Naive thymus-derived CD4-positive, alpha-beta T cell (primary cell): ENCODE results near the gene DGKZ. TPM values are rescaled to one million over a fixed set of nuclear protein-coding genes. Genes with fewer than 3 reads are reported as not detected.

Experiments
- ATAC-seq: fragments of 150-1000 bp; cut with Tn5 transposase; 2 replicates; pipeline ENCODE4 v1.10.0; 2021; ENCODE audit warnings: mild to moderate bottlenecking, moderate library complexity
- CTCF ChIA-PET: fragments of 350-600 bp; sonication (Branson Sonifier 250); formaldehyde crosslinking; loops from one replicate; lab custom pipeline; 2021; ENCODE audit warnings: antibody characterized with exemption; lab: Charles Lee
- POLR2A ChIA-PET: fragments of 350-600 bp; sonication (Branson Sonifier 250); formaldehyde crosslinking; loops from one replicate; lab custom pipeline; 2021; ENCODE audit warnings: antibody characterized with exemption, inconsistent platforms; lab: Charles Lee
- DNase-seq, 9 donors: peaks; one replicate each; pipeline versions ENCODE4 v3.0.0 to v3.0.0-alpha.2; 2020 to 2022; ENCODE audit warnings: mixed read lengths in 1 of 9
- H3K27ac ChIP-seq: one replicate; pipeline ENCODE4 v1.7.0; 2013; ENCODE audit warnings: mild to moderate bottlenecking, low read depth, low read length, moderate library complexity
- H3K27me3 ChIP-seq, 2 donors: one replicate each; pipeline ENCODE4 v1.7.0; 2013; ENCODE audit warnings: low read length in 2 of 2, mild to moderate bottlenecking in 2 of 2, moderate library complexity in 2 of 2; ENCODE audit not compliant: control insufficient read depth in 2 of 2, insufficient read depth in 2 of 2
- H3K36me3 ChIP-seq, 3 experiments: 1 replicate in 2 of 3; 2 replicates in 1 of 3; pipeline ENCODE4 v1.7.0; 2013; ENCODE audit warnings: low read length in 3 of 3, mild to moderate bottlenecking in 3 of 3, moderate library complexity in 1 of 3; ENCODE audit not compliant: insufficient read depth in 3 of 3, control insufficient read depth in 2 of 3
- H3K4me1 ChIP-seq, 2 donors: one replicate each; pipeline ENCODE4 v1.7.0; 2013; ENCODE audit warnings: low read length in 2 of 2, mild to moderate bottlenecking in 2 of 2, moderate library complexity in 1 of 2; ENCODE audit not compliant: control insufficient read depth in 2 of 2, insufficient read depth in 2 of 2
- H3K4me3 ChIP-seq: 2 replicates; pipeline ENCODE4 v1.7.0; 2013; ENCODE audit warnings: mild to moderate bottlenecking, low read length
- H3K9me3 ChIP-seq, 3 experiments: 1 replicate in 2 of 3; 2 replicates in 1 of 3; pipeline ENCODE4 v1.7.0; 2013; ENCODE audit warnings: low read length in 3 of 3; ENCODE audit not compliant: control insufficient read depth in 2 of 3
- H3K27ac Mint-ChIP-seq, 9 donors: one replicate each; pipeline ENCODE4 v1.8.0; 2020 to 2022; ENCODE audit warnings: mixed read lengths in 9 of 9, mild to moderate bottlenecking in 8 of 9, moderate library complexity in 5 of 9, inconsistent platforms in 2 of 9
- H3K27me3 Mint-ChIP-seq, 5 donors: one replicate each; pipeline ENCODE4 v1.8.0; 2021 to 2022; ENCODE audit warnings: mixed read lengths in 5 of 5, mild to moderate bottlenecking in 1 of 5
- H3K36me3 Mint-ChIP-seq, 5 donors: one replicate each; pipeline ENCODE4 v1.8.0; 2020 to 2022; ENCODE audit warnings: mixed read lengths in 5 of 5, mild to moderate bottlenecking in 3 of 5, inconsistent platforms in 1 of 5
- H3K4me1 Mint-ChIP-seq, 7 donors: one replicate each; pipeline ENCODE4 v1.8.0; 2020 to 2022; ENCODE audit warnings: mixed read lengths in 7 of 7, mild to moderate bottlenecking in 3 of 7, inconsistent platforms in 1 of 7
- H3K4me3 Mint-ChIP-seq, 10 donors: one replicate each; pipeline ENCODE4 v1.8.0; 2020 to 2022; ENCODE audit warnings: mild to moderate bottlenecking in 10 of 10, mixed read lengths in 10 of 10, moderate library complexity in 6 of 10, inconsistent platforms in 2 of 10
- H3K9me3 Mint-ChIP-seq, 11 donors: one replicate each; pipeline ENCODE4 v1.8.0; 2020 to 2022; ENCODE audit warnings: mixed read lengths in 11 of 11, mild to moderate bottlenecking in 4 of 11, inconsistent platforms in 1 of 11, moderate library complexity in 1 of 11
- intact Hi-C, 2 donors: fragments of 100-400 bp; cut with micrococcal nuclease; formaldehyde crosslinking; loops; one replicate each; pipeline ENCODE4 v1.15.1; 2023
- polyA plus RNA-seq, 2 donors: library from polyadenylated mRNA; unstranded; fragments of 300-500 nt; fragmentation: Illumina TruSeq; gene quantifications; one replicate each; pipeline ENCODE4 v1.2.3, GENCODE V29; 2021
- total RNA-seq, 6 experiments: library from RNA in 5 of 6; stranded (reverse) in 5 of 6; gene quantifications; 1 replicate in 5 of 6; 2 replicates in 1 of 6; pipeline ENCODE4 v1.2.3 and lab custom pipeline; 2021 to 2026

DGKZ gene, protein sequence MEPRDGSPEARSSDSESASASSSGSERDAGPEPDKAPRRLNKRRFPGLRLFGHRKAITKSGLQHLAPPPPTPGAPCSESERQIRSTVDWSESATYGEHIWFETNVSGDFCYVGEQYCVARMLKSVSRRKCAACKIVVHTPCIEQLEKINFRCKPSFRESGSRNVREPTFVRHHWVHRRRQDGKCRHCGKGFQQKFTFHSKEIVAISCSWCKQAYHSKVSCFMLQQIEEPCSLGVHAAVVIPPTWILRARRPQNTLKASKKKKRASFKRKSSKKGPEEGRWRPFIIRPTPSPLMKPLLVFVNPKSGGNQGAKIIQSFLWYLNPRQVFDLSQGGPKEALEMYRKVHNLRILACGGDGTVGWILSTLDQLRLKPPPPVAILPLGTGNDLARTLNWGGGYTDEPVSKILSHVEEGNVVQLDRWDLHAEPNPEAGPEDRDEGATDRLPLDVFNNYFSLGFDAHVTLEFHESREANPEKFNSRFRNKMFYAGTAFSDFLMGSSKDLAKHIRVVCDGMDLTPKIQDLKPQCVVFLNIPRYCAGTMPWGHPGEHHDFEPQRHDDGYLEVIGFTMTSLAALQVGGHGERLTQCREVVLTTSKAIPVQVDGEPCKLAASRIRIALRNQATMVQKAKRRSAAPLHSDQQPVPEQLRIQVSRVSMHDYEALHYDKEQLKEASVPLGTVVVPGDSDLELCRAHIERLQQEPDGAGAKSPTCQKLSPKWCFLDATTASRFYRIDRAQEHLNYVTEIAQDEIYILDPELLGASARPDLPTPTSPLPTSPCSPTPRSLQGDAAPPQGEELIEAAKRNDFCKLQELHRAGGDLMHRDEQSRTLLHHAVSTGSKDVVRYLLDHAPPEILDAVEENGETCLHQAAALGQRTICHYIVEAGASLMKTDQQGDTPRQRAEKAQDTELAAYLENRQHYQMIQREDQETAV
- total RNA-seq (100 to 1,000 TPM; 146 to 291 (median 263) TPM), polyA plus RNA-seq (10 to 100 TPM; 41.5 to 70.5 TPM), total RNA-seq (lab: John Stamatoyannopoulos, UW) (326 reads per million, percentile 96 among the genes with 10 or more reads in this experiment)

DNA sequence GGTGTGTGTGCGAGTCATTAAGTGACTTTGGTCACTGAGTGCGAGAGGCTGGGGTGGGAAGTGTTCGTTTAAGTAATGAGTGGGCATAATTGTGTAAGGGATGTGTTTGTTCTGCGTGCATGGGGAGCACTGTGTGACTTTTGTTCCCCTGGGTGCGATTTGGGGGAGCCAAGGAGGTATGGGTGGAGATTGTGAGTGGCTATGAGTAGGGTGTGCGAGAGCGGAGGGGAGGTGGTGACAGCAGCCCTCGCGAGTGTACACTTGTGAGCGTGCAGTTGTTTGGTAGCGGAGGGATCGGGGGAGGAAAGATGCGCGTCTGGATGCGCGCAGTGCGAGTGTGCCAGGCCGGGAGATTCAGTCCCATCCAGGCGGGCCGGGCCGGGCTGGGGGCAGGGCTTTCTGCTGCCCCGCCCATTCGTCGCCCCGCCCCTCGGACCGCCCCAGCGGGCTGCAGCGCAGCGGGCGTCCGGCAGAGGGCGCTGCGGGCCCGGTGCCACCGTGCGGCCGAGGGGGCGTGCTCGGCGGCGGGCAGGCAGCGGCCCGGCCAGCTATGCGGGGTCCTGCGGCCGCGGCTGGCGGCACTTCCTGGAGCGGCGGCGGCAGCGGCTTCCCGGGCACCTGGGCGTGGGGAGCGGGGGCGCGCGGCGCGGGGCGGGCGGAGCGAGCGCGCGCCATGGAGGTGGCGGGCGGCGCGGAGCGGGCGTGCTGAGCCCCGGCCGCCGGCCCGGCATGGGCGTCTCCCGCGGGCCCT, at the start of gene DGKZ:
Gene DGKZ, plus strand, starts transcription at position 578 of the 751 bp plus-strand sequence. CDS start 197 bp downstream, outside the sequence.
- peaks cover 46 to 79% of the 10 kb centered on the region in 2 donors for H3K4me1 ChIP-seq
- intact Hi-C loops = loop anchor here (1.0 to 10.0 kb wide), 19 partner anchors 16 to 1208 kb away; partner anchors contain the start of genes ARHGAP1 (in 2 of the 2), ATG13 (in 2 of the 2), HARBI1 (in 2 of the 2) and PHF21A (in 2 of the 2)
- H3K9me3 ChIP-seq = no peaks in the 10 kb centered on the region
- ChIA-PET POLR2A (interaction anchor here (0.6 to 17.3 kb wide), 7 partner anchors 9 to 271 kb away, joined by 3 to 444 read pairs (median 3); partner anchors contain the start of genes ATG13 and MDK), CTCF (interaction anchor here (1.4 to 16.7 kb wide), 3 partner anchors 14 to 31 kb away, joined by 6 to 302 read pairs (median 95); no protein-coding TSS in a partner anchor)
- H3K4me3 ChIP-seq = peak within 1 kb of the TSS; percentile 91
- H3K4me1 Mint-ChIP-seq = peaks cover 61 to 85% (median 75%) of the 10 kb centered on the region in 7 donors
- H3K4me3 Mint-ChIP-seq = peak within 1 kb of the TSS; percentile 93 to 97 (median 95)
- peak; percentile 92 for ATAC-seq
- DNase-seq = peak; percentile 85 to 100 (median 96)
- H3K36me3 ChIP-seq = peaks cover 0 to 14% (median 4%) of the 10 kb centered on the region in 3 experiments
- peaks cover 0 to 3% (median 0%) of the 10 kb centered on the region in 5 donors for H3K27me3 Mint-ChIP-seq
- peaks cover 0 to 10% (median 0%) of the 10 kb centered on the region in 11 donors for H3K9me3 Mint-ChIP-seq
- H3K36me3 Mint-ChIP-seq = peaks cover 0 to 14% (median 0%) of the 10 kb centered on the region in 5 donors
- H3K27ac Mint-ChIP-seq = peak within 1 kb of the TSS; percentile 89 to 98 (median 94)
- no peaks in the 10 kb centered on the region for H3K27me3 ChIP-seq
- H3K27ac ChIP-seq = peak within 1 kb of the TSS; percentile 83

DNA sequence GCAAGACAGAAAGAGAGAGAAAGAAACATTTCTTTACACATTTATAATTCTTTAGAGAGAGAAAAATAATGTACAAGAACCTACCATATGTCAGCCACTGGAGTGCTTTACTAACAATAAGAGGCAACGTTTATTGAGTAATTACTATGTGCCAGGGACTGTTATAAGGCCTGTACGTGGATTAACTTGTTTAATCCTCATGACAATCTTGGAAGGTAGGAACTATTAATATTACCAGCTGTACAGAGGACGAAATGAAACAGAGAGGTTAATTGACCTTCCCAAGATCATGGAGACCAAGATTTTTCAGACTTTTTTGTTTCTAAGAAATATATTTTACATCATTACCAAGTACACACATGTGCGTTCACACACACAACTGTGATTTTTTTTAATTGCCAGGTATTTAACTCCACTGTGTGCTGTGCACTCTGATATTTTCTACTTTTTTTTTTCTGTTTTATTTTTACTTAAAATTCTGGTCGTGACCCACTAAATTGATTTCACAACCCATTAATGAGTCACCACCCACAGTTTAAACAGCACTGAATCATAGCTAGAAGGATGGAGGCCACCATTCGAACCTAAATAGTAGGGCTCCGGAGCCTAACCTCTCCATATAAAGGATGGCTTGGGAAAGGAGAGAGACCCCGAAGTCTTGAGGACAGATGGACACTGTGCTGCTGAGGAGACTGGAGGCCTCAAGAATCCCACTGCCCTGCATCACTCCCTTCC, 48.4 kb upstream of the DGKZ start:
- H3K4me3 ChIP-seq = no peak overlapping the region
- H3K4me1 ChIP-seq = peaks cover 5 to 7% of the 10 kb centered on the region in 2 donors
- ChIA-PET CTCF (interaction anchor here (0.6 to 1.8 kb wide), 4 partner anchors 10 to 76 kb away, joined by 3 to 5 read pairs (median 4); no protein-coding TSS in a partner anchor), POLR2A (no interaction called here)
- H3K4me1 Mint-ChIP-seq = peaks cover 0 to 15% (median 7%) of the 10 kb centered on the region in 7 donors
- H3K36me3 ChIP-seq = no peaks in the 10 kb centered on the region
- H3K27ac ChIP-seq = no peak overlapping the region
- no peak overlapping the region for H3K27ac Mint-ChIP-seq
- H3K9me3 ChIP-seq = no peaks in the 10 kb centered on the region
- H3K36me3 Mint-ChIP-seq = no peaks in the 10 kb centered on the region
- peaks cover 0 to 1% (median 0%) of the 10 kb centered on the region in 11 donors for H3K9me3 Mint-ChIP-seq
- no peak overlapping the region for H3K4me3 Mint-ChIP-seq
- DNase-seq (no peak), ATAC-seq (no peak)
- peaks cover 0 to 30% (median 4%) of the 10 kb centered on the region in 5 donors for H3K27me3 Mint-ChIP-seq
- intact Hi-C loops = no loop called here
- H3K27me3 ChIP-seq = peaks cover 5 to 6% of the 10 kb centered on the region in 2 donors

DNA sequence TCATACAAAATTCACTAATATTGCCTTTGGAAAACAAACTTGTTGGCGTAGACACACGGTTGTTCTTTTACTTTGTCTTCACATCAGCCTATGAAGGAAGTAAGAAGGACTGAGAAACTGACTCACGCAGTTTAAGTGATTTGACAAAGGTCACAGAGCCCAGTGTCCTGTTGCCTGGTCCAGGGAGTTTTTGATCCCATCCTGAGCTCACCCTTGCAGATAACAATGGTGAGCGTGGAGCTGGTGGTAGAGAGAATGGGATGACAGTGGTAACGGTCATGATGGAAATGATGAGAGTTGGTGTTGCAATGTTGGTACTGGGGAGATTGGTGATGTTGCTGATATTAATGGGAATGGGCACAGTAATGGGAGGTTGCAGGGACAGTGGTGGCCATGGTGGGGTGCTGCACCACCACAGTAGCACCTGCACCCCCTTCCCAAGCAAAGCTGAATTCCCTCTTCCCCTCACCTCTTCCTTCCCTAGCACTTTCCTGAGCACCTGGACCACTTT, 47.8 kb upstream of the DGKZ start:
- POLR2A ChIA-PET = interaction anchor here (0.9 kb wide), 1 partner anchor 31 kb away, joined by 3 read pairs; no protein-coding TSS in a partner anchor

DNA sequence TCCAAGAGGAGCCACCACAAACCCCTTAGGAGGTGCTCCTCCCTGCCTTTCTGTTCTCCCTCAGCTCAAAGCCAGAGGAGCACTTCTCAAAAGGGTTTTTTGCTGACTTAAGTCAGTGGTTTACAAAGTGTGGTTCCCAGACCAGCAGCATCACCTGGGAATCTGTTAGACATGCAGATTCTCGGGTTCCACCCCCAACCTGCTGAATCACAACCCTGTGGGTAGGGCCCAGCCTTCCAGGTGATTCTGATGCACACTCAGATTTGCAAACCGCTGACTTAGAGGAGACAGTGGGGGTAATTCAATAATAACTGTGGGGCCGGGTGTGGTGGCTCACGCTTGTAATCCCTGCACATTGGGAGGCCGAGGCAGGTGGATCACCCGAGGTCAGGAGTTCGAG, 47.0 kb upstream of the DGKZ start:
- no peak overlapping the region for H3K27ac ChIP-seq
- Mint-ChIP-seq H3K27me3 (peaks cover 0 to 24% (median 4%) of the 10 kb centered on the region in 5 donors), H3K4me1 (peaks cover 2 to 13% (median 9%) of the 10 kb centered on the region in 7 donors), H3K4me3 (no peak overlapping the region), H3K9me3 (peaks cover 0 to 1% (median 0%) of the 10 kb centered on the region in 11 donors), H3K27ac (no peak overlapping the region), H3K36me3 (no peaks in the 10 kb centered on the region)
- peaks cover 5 to 7% of the 10 kb centered on the region in 2 donors for H3K4me1 ChIP-seq
- no peak overlapping the region for H3K4me3 ChIP-seq
- peaks cover 5 to 6% of the 10 kb centered on the region in 2 donors for H3K27me3 ChIP-seq
- DNase-seq (no peak), ATAC-seq (no peak)
- H3K36me3 ChIP-seq = no peaks in the 10 kb centered on the region
- ChIA-PET CTCF (interaction anchor here (0.6 to 1.4 kb wide), 4 partner anchors 9 to 44 kb away, joined by 3 to 6 read pairs (median 4); no protein-coding TSS in a partner anchor), POLR2A (interaction anchor here (0.9 kb wide), 1 partner anchor 30 kb away, joined by 3 read pairs; no protein-coding TSS in a partner anchor)
- H3K9me3 ChIP-seq = no peaks in the 10 kb centered on the region
- intact Hi-C loops = loop anchor here in 1 of 2 donors (10.0 kb wide), 1 partner anchor 175 kb away; the partner anchor contains the start of gene PHF21A

More for the DNA sequence above, 47.8 kb upstream of the DGKZ start:
- no peaks in the 10 kb centered on the region for H3K36me3 ChIP-seq
- Mint-ChIP-seq H3K27me3 (peaks cover 0 to 28% (median 4%) of the 10 kb centered on the region in 5 donors), H3K4me1 (peaks cover 0 to 15% (median 7%) of the 10 kb centered on the region in 7 donors), H3K36me3 (no peaks in the 10 kb centered on the region), H3K4me3 (no peak overlapping the region), H3K27ac (no peak overlapping the region), H3K9me3 (peaks cover 0 to 1% (median 0%) of the 10 kb centered on the region in 11 donors)
- peaks cover 5 to 7% of the 10 kb centered on the region in 2 donors for H3K4me1 ChIP-seq
- intact Hi-C loops = no loop called here
- peaks cover 5 to 6% of the 10 kb centered on the region in 2 donors for H3K27me3 ChIP-seq
- H3K4me3 ChIP-seq = no peak overlapping the region
- CTCF ChIA-PET = interaction anchor here (0.6 to 1.4 kb wide), 2 partner anchors 10 to 77 kb away, joined by 3 to 4 read pairs; no protein-coding TSS in a partner anchor
- no peaks in the 10 kb centered on the region for H3K9me3 ChIP-seq
- ATAC-seq = no peak
- no peak for DNase-seq
- no peak overlapping the region for H3K27ac ChIP-seq

DNA sequence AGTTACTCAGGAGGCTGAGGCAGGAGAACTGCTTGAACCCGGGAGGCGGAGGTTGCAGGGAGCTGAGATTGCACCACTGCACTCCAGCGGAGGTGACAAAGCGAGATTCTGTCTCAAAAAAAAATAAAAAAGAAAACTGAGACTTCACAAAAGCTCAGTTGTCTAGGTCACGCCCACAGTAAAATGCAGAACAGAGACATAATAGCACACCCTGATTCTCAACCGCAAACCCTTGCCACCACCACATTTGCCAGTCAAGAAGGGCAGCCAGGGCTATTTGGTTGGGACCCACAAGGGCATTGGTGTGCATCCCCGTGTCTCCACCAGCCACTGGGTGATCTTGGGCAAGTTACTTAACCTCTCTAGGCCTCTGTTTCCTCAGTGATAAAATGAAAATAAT, 44.4 kb upstream of the DGKZ start:
- DNase-seq (no peak), ATAC-seq (peak; percentile 43)
- Histone ChIP-seq H3K36me3 (no peaks in the 10 kb centered on the region), H3K4me1 (no peaks in the 10 kb centered on the region), H3K4me3 (no peak overlapping the region), H3K27ac (no peak overlapping the region), H3K27me3 (peaks cover 0 to under 1% of the 10 kb centered on the region in 2 donors), H3K9me3 (no peaks in the 10 kb centered on the region)
- intact Hi-C loops = loop anchor here in 1 of 2 donors (10.0 kb wide), 1 partner anchor 178 kb away; the partner anchor contains the start of gene PHF21A
- peaks cover 0 to 7% (median 4%) of the 10 kb centered on the region in 5 donors for H3K27me3 Mint-ChIP-seq
- H3K4me1 Mint-ChIP-seq = peaks cover 2 to 7% (median 4%) of the 10 kb centered on the region in 7 donors
- H3K27ac Mint-ChIP-seq = no peak overlapping the region
- H3K36me3 Mint-ChIP-seq = no peaks in the 10 kb centered on the region
- ChIA-PET CTCF (no interaction called here), POLR2A (no interaction called here)
- peaks cover 0 to 1% (median 0%) of the 10 kb centered on the region in 11 donors for H3K9me3 Mint-ChIP-seq
- H3K4me3 Mint-ChIP-seq = no peak overlapping the region
